CD14-positive monocyte (primary cell): ENCODE measurements around the gene PSMG4. TPM values are rescaled to one million over a fixed set of nuclear protein-coding genes. Genes with fewer than 3 reads are reported as not detected.

ENCODE experiments used
- DNase-seq, 3 donors: peaks; one replicate each; pipeline ENCODE4 v3.0.0-alpha.2; 2011 to 2022
- H2AFZ ChIP-seq: 2 replicates; pipeline ENCODE4 v1.6.0; 2012; ENCODE audit warnings: mild to moderate bottlenecking, low read depth, low read length, inconsistent platforms; ENCODE audit not compliant: insufficient read depth, poor library complexity, severe bottlenecking
- H3K27ac ChIP-seq, 2 donors: 1 replicate in 1 of 2; 2 replicates in 1 of 2; pipeline ENCODE4 v1.5.1; 2012 to 2013; ENCODE audit warnings: low read length in 2 of 2, control low read depth in 1 of 2, inconsistent platforms in 1 of 2, low read depth in 1 of 2, mild to moderate bottlenecking in 1 of 2
- H3K27me3 ChIP-seq, 2 donors: one replicate each; pipeline versions ENCODE4 v1.6.0 to v1.6.1; 2011 to 2013; ENCODE audit warnings: low read length in 2 of 2; ENCODE audit not compliant: control insufficient read depth in 2 of 2, insufficient read depth in 2 of 2
- H3K36me3 ChIP-seq, 2 donors: replicated peaks in 1 of 2; 1 replicate in 1 of 2; 2 replicates in 1 of 2; pipeline versions ENCODE4 v1.5.1 to v1.6.1; 2012 to 2013; ENCODE audit warnings: low read length in 2 of 2, control low read depth in 1 of 2, inconsistent platforms in 1 of 2, mild to moderate bottlenecking in 1 of 2; ENCODE audit not compliant: insufficient read depth in 2 of 2, control insufficient read depth in 1 of 2
- H3K4me1 ChIP-seq, 2 donors: 1 replicate in 1 of 2; 2 replicates in 1 of 2; pipeline versions ENCODE4 v1.5.1 to v1.6.1; 2012 to 2013; ENCODE audit warnings: low read length in 2 of 2, control low read depth in 1 of 2, inconsistent platforms in 1 of 2, mild to moderate bottlenecking in 1 of 2, moderate library complexity in 1 of 2; ENCODE audit not compliant: insufficient read depth in 2 of 2, control insufficient read depth in 1 of 2
- H3K4me2 ChIP-seq: replicated peaks from 2 replicates; pipeline ENCODE3; 2012; ENCODE audit warnings: low read length, moderate library complexity, mild to moderate bottlenecking; ENCODE audit not compliant: poor library complexity, severe bottlenecking; ENCODE audit errors: extremely low read depth
- H3K4me3 ChIP-seq, 3 experiments: fragments of 200-600 bp in 1 of 3; sonication (generic) in 1 of 3; replicated peaks in 1 of 3; 1 replicate in 2 of 3; 2 replicates in 1 of 3; pipeline ENCODE4 v1.5.1; 2011 to 2013; ENCODE audit warnings: low read length in 3 of 3, mild to moderate bottlenecking in 3 of 3, control low read depth in 2 of 3, low read depth in 2 of 3, inconsistent platforms in 1 of 3, moderate library complexity in 1 of 3
- H3K79me2 ChIP-seq: 2 replicates; pipeline ENCODE4 v1.6.0; 2012; ENCODE audit warnings: mild to moderate bottlenecking, control low read depth, inconsistent platforms, low read length, moderate library complexity; ENCODE audit not compliant: insufficient read depth
- H3K9ac ChIP-seq: 2 replicates; pipeline ENCODE4 v1.6.0; 2017; ENCODE audit warnings: low read length, mild to moderate bottlenecking; ENCODE audit not compliant: insufficient read depth, poor library complexity, severe bottlenecking
- H3K9me3 ChIP-seq, 2 donors: replicated peaks in 1 of 2; 1 replicate in 1 of 2; 2 replicates in 1 of 2; pipeline versions ENCODE4 v1.5.1 to v1.6.1; 2012 to 2013; ENCODE audit warnings: low read length in 2 of 2, control low read depth in 1 of 2; ENCODE audit not compliant: control insufficient read depth in 1 of 2, insufficient read depth in 1 of 2
- H4K20me1 ChIP-seq: 2 replicates; pipeline ENCODE4 v1.6.0; 2012; ENCODE audit warnings: mild to moderate bottlenecking, low read length, control low read depth, moderate library complexity; ENCODE audit not compliant: insufficient read depth
- H3K27ac Mint-ChIP-seq, 7 donors: one replicate each; pipeline ENCODE4 v1.8.0; 2020; ENCODE audit warnings: mild to moderate bottlenecking in 7 of 7, mixed read lengths in 7 of 7, moderate library complexity in 6 of 7, inconsistent platforms in 2 of 7
- H3K27me3 Mint-ChIP-seq, 3 donors: one replicate each; pipeline ENCODE4 v1.8.0; 2021 to 2022; ENCODE audit warnings: low read depth in 3 of 3, mild to moderate bottlenecking in 3 of 3, mixed read lengths in 3 of 3, moderate library complexity in 3 of 3, inconsistent platforms in 1 of 3
- H3K36me3 Mint-ChIP-seq, 2 donors: one replicate each; pipeline ENCODE4 v1.8.0; 2020; ENCODE audit warnings: mixed read lengths in 2 of 2, inconsistent platforms in 1 of 2, mild to moderate bottlenecking in 1 of 2
- H3K4me1 Mint-ChIP-seq: one replicate; pipeline ENCODE4 v1.8.0; 2020; ENCODE audit warnings: mild to moderate bottlenecking, mixed read lengths
- H3K4me3 Mint-ChIP-seq, 2 donors: one replicate each; pipeline ENCODE4 v1.8.0; 2020; ENCODE audit warnings: mild to moderate bottlenecking in 2 of 2, mixed read lengths in 2 of 2, moderate library complexity in 1 of 2
- H3K9me3 Mint-ChIP-seq, 7 donors: one replicate each; pipeline ENCODE4 v1.8.0; 2020 to 2022; ENCODE audit warnings: mixed read lengths in 7 of 7, mild to moderate bottlenecking in 6 of 7, moderate library complexity in 6 of 7, inconsistent platforms in 2 of 7
- CTCF ChIP-seq: fragments of 200-600 bp; IDR thresholded peaks from one replicate; pipeline ENCODE4 v1.8.0; 2022; ENCODE audit warnings: antibody characterized with exemption, mild to moderate bottlenecking
- WGBS: methylation state at CpG from one replicate; pipeline ENCODE4 v1.1.5; 2013; ENCODE audit warnings: missing lambda C conversion rate; ENCODE audit not compliant: insufficient coverage; 5-methylcytosine and 5-hydroxymethylcytosine counted together
- intact Hi-C, 2 donors: fragments of 100-400 bp; cut with micrococcal nuclease; formaldehyde crosslinking; loops; one replicate each; pipeline versions ENCODE4 v1.15.0 to v1.15.1; 2023
- polyA plus RNA-seq, 3 donors: library from polyadenylated mRNA; depleted of rRNA in 1 of 3; unstranded in 2 of 3; stranded (reverse) in 1 of 3; fragments of 300-500 nt in 2 of 3; fragments of >200 nt in 1 of 3; fragmentation: Illumina TruSeq in 2 of 3; gene quantifications; 1 replicate in 2 of 3; 2 replicates in 1 of 3; pipeline ENCODE4 v1.2.3, GENCODE V29; 2012 to 2021

Gene PSMG4
- polyA plus RNA-seq, 3 donors, result 23.6 to 31.1 (median 27.9) TPM

- H3K27ac ChIP-seq, result no peak overlapping the region
- peaks cover 2 to 8% of the 10 kb centered on the region in 2 donors for H3K36me3 Mint-ChIP-seq
- no peaks in the 10 kb centered on the region for H4K20me1 ChIP-seq
- peaks cover 36% of the 10 kb centered on the region for H3K4me1 Mint-ChIP-seq
- no peak overlapping the region for H3K9ac ChIP-seq
- peaks cover 27 to 44% of the 10 kb centered on the region in 2 donors for H3K4me1 ChIP-seq
- TF ChIP-seq CTCF, result no peak
- H3K9me3 ChIP-seq, result peaks cover 0 to 38% of the 10 kb centered on the region in 2 donors
- DNase-seq, result no peak
- no peaks in the 10 kb centered on the region for H3K36me3 ChIP-seq
- peaks cover 0 to 28% (median 13%) of the 10 kb centered on the region in 7 donors for H3K9me3 Mint-ChIP-seq
- 0% methylated on average over 1 of the region's 11 CpGs for WGBS
- no peak overlapping the region for H3K4me3 ChIP-seq
- intact Hi-C loops, result no loop called here
- peaks cover 77 to 93% of the 10 kb centered on the region in 2 donors for H3K27me3 ChIP-seq
- H3K27ac Mint-ChIP-seq, result no peak overlapping the region
- peaks cover 93 to 99% (median 95%) of the 10 kb centered on the region in 3 donors for H3K27me3 Mint-ChIP-seq
- no peaks in the 10 kb centered on the region for H3K79me2 ChIP-seq
- no peak overlapping the region for H2AFZ ChIP-seq
- H3K4me2 ChIP-seq, result no peak overlapping the region
- H3K4me3 Mint-ChIP-seq, result peak overlapping the region in 1 of 2 donors; percentile 89
Observed at GRCh38 chr6:3230256-3230882, 28.4 kb upstream of the PSMG4 start.

GRCh38 chr6:3230900-3231246 is 27.9 kb upstream of the PSMG4 start:
- Mint-ChIP-seq H3K27ac (no peak overlapping the region), H3K9me3 (peaks cover 0 to 28% (median 13%) of the 10 kb centered on the region in 7 donors), H3K4me1 (peaks cover 36% of the 10 kb centered on the region), H3K36me3 (peaks cover 2 to 8% of the 10 kb centered on the region in 2 donors), H3K27me3 (peaks cover 94 to 99% (median 95%) of the 10 kb centered on the region in 3 donors), H3K4me3 (peak overlapping the region; percentile 12 to 89)
- Histone ChIP-seq H3K9ac (no peak overlapping the region), H3K27me3 (peaks cover 75 to 94% of the 10 kb centered on the region in 2 donors), H2AFZ (peak overlapping the region; percentile 55), H3K79me2 (no peaks in the 10 kb centered on the region), H3K4me1 (peaks cover 27 to 44% of the 10 kb centered on the region in 2 donors), H3K9me3 (peaks cover 0 to 38% of the 10 kb centered on the region in 2 donors), H3K27ac (no peak overlapping the region), H4K20me1 (no peaks in the 10 kb centered on the region), H3K4me2 (peak overlapping the region; percentile 52), H3K4me3 (no peak overlapping the region), H3K36me3 (no peaks in the 10 kb centered on the region)
- intact Hi-C loops, result no loop called here
- no peak for DNase-seq
- 9% methylated on average over 5 of the region's 11 CpGs for WGBS
- TF ChIP-seq CTCF, result no peak
